C4-2B (cell line): Measurements from ENCODE around the gene DLX1.
A peak's percentile ranks its signal among the peaks of the same experiment; 100 is the strongest.

Source experiments
- H3K27ac ChIP-seq: fragments of 450-650 bp; 2 replicates; pipeline ENCODE4 v1.5.1; 2017
- CTCF ChIP-seq: fragments of 450-650 bp; conservative IDR thresholded peaks from 2 replicates; pipeline ENCODE4 v1.5.1; 2017; ENCODE audit warnings: mild to moderate bottlenecking
- ZFX ChIP-seq: fragments of 450-650 bp; IDR thresholded peaks from 2 replicates; pipeline ENCODE4 v1.6.1; 2017

Gene DLX1

GRCh38 chr2:172102391-172103359, 17.4 kb downstream of the DLX1 start, which contains the start of gene DLX2:
TSS of gene DLX2 (minus strand) at chr2:172102900. CDS start at chr2:172102538, 362 bp downstream.
- peak within 1 kb of the TSS; percentile 62 for H3K27ac ChIP-seq
- TF ChIP-seq ZFX (no peak), CTCF (no peak)

GRCh38 chr2:172103471-172104272, 18.4 kb downstream of the DLX1 start:
- no peak overlapping the region for H3K27ac ChIP-seq

GRCh38 chr2:172105471-172106107, 20.3 kb downstream of the DLX1 start:
- TF ChIP-seq CTCF, result no peak
- TF ChIP-seq ZFX, result no peak
- H3K27ac ChIP-seq, result no peak overlapping the region

More at GRCh38 chr2:172103471-172104272, 18.4 kb downstream of the DLX1 start:
- TF ChIP-seq CTCF, result peak; percentile 95
- TF ChIP-seq ZFX, result no peak

GRCh38 chr2:172106108-172106961, 21.0 kb downstream of the DLX1 start:
- TF ChIP-seq CTCF (peak; percentile 14; the same call in 1 of the 2 replicates), ZFX (no peak)
- no peak overlapping the region for H3K27ac ChIP-seq

- H3K27ac ChIP-seq, result no peak overlapping the region
- TF ChIP-seq ZFX (no peak), CTCF (no peak)
Measured at GRCh38 chr2:172107690-172108586, 22.6 kb downstream of the DLX1 start.

- H3K27ac ChIP-seq, result no peak overlapping the region
- TF ChIP-seq ZFX (no peak), CTCF (no peak)
Measured at GRCh38 chr2:172108587-172108930, 23.3 kb downstream of the DLX1 start.
